Measurements from ENCODE around the gene NPIPA5.
"Not testable (repeated sequence)": the region's sequence is repeated elsewhere in the genome, so short reads cannot be mapped to it uniquely, and the experiment has no call there.

The NPIPA5 gene

GRCh38 chr16:15378194-15378593 lies at the start of gene NPIPA5:
TSS of gene NPIPA5 (minus strand) at chr16:15378294. CDS start at chr16:15378294, 0 bp downstream.
- not testable (repeated sequence) for DNase-seq

GRCh38 chr16:15427648-15428239 lies 49.6 kb upstream of the NPIPA5 start:
- peak; percentile 3 to 11 for DNase-seq

- no peak for DNase-seq
These were observed 48.7 kb upstream of the NPIPA5 start for GRCh38 chr16:15426796-15427195.

- no peak for DNase-seq
These were observed 47.8 kb upstream of the NPIPA5 start for GRCh38 chr16:15425861-15426260.

- DNase-seq: no peak
These were observed 44.1 kb upstream of the NPIPA5 start for GRCh38 chr16:15422222-15422621.

- not testable (repeated sequence) for DNase-seq
These were observed 43.6 kb upstream of the NPIPA5 start for GRCh38 chr16:15421696-15422095.

- DNase-seq: no peak
These were observed 40.1 kb upstream of the NPIPA5 start for GRCh38 chr16:15418206-15418605.

GRCh38 chr16:15417197-15417596 lies 39.1 kb upstream of the NPIPA5 start:
- no peak for DNase-seq

- no peak for DNase-seq
These were observed 37.5 kb upstream of the NPIPA5 start for GRCh38 chr16:15415511-15415985.

- not testable (repeated sequence) for DNase-seq
These were observed 31.4 kb upstream of the NPIPA5 start for GRCh38 chr16:15409476-15409875.

- not testable (repeated sequence) for DNase-seq
These were observed 29.7 kb upstream of the NPIPA5 start for GRCh38 chr16:15407756-15408155.

- DNase-seq: no peak
These were observed 26.7 kb upstream of the NPIPA5 start for GRCh38 chr16:15404792-15405191.

GRCh38 chr16:15404091-15404490 lies 26.0 kb upstream of the NPIPA5 start:
- DNase-seq: not testable (repeated sequence)

GRCh38 chr16:15403392-15403995 lies 25.4 kb upstream of the NPIPA5 start:
- no peak for DNase-seq

- no peak for DNase-seq
These were observed 23.9 kb upstream of the NPIPA5 start for GRCh38 chr16:15401972-15402371.

GRCh38 chr16:15400314-15400713 lies 22.2 kb upstream of the NPIPA5 start:
- DNase-seq: not testable (repeated sequence)

GRCh38 chr16:15399317-15399716 lies 21.2 kb upstream of the NPIPA5 start:
- no peak for DNase-seq

- no peak for DNase-seq
These were observed 20.7 kb upstream of the NPIPA5 start for GRCh38 chr16:15398618-15399316.

GRCh38 chr16:15396948-15397594 lies 19.0 kb upstream of the NPIPA5 start:
- no peak for DNase-seq

GRCh38 chr16:15396509-15396829 lies 18.4 kb upstream of the NPIPA5 start:
- DNase-seq: not testable (repeated sequence)

GRCh38 chr16:15395631-15396508 lies 17.8 kb upstream of the NPIPA5 start, which contains the start of gene MPV17L:
TSS of gene MPV17L (plus strand) at chr16:15395754. CDS start at chr16:15395898, 144 bp downstream.
- not testable (repeated sequence) for DNase-seq

GRCh38 chr16:15393025-15393424 lies 14.9 kb upstream of the NPIPA5 start:
- DNase-seq: not testable (repeated sequence)

Measured in NCI-H187 (cell line).